ENCODE results near the gene RNF113A. TPM values are rescaled to one million over a fixed set of nuclear protein-coding genes. Genes with fewer than 3 reads are reported as not detected.

Gene RNF113A
- total and polyA plus RNA-seq, 2 experiments from 2014 or later, result 28.3 to 42.9 TPM

DNA sequence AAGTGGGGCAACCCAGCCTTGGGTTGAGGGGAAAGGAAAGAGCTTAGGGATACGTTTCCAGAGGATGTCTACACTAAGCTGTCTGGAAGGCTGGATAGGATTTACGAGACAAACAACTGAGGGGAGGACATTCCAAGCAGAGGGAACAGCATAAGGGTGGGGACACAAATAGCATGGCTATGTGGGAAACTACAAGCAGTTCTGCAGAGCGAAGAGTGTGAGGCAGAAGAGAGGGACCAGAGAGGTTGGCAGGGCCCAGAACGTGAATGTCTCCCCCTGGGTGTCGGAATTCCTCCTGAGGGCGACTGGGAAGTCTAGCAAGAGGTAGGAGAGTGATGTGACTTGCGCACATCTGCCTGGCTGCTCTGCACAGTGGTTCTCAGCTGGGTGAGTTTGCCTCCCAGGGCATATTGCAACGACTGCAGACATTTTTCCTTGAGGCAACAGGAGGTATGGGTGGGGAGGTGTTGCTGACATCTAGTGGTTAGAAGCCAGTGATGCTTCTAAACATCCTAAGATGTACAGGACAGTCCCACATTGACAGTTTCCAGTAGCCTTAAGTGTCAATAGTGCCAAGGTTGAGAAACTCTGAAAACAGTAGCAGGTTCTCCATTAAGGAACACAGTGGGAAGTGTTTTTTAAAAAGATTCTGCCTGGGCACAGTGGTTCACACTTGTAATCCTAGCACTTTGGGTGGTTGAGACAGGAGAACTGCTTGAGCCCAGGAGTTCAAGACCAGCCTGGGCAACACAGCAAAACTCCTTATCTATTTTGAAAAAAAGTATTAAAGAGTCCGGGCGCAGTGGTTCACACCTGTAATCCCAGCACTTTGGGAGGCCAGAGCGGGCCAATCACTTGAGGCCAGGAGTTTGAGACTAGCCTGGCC, 9.3 kb upstream of the RNF113A start:
- DNase-seq (ENCODE audit: low read depth in 1 of 2, low spot score in 1 of 2), result peak; percentile 17 to 66
- H3K4me1 ChIP-seq (ENCODE audit: low read depth), result no peaks in the 10 kb centered on the region
- TF ChIP-seq, protein P1, sequence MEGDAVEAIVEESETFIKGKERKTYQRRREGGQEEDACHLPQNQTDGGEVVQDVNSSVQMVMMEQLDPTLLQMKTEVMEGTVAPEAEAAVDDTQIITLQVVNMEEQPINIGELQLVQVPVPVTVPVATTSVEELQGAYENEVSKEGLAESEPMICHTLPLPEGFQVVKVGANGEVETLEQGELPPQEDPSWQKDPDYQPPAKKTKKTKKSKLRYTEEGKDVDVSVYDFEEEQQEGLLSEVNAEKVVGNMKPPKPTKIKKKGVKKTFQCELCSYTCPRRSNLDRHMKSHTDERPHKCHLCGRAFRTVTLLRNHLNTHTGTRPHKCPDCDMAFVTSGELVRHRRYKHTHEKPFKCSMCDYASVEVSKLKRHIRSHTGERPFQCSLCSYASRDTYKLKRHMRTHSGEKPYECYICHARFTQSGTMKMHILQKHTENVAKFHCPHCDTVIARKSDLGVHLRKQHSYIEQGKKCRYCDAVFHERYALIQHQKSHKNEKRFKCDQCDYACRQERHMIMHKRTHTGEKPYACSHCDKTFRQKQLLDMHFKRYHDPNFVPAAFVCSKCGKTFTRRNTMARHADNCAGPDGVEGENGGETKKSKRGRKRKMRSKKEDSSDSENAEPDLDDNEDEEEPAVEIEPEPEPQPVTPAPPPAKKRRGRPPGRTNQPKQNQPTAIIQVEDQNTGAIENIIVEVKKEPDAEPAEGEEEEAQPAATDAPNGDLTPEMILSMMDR (IDR thresholded peaks at IDR 0.05; ENCODE audit: low read depth, low read length), result peak; percentile 67

DNA sequence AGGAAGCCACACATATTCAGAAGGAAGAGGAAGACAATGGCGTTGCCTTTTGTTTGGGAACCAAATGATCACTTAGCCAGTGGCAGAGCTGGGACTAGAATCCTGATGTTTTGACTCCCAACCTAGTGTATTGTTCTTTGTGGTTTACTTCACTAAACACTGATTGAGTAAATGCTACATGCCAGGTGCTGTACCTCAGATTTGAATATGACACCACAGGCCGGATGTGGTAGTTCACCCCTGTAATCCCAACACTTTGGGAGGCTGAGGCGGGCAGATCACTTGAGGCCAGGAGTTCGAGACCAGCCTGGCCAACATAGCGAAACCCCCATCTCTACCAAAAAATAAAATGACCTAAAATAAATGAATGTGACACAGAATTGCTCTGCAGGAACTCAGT, 8.5 kb upstream of the RNF113A start:
- Histone ChIP-seq H3K27me3 (no peaks in the 10 kb centered on the region), H3K4me1 (ENCODE audit: low read depth) (no peaks in the 10 kb centered on the region), H3K9me3 (ENCODE audit: low read depth) (no peaks in the 10 kb centered on the region), H3K4me3 (no peak overlapping the region), H3K27ac (no peak overlapping the region), H3K36me3 (no peaks in the 10 kb centered on the region)
- DNase-seq (ENCODE audit: low read depth in 1 of 2, low spot score in 1 of 2), result no peak
- TF ChIP-seq, protein P1 (IDR thresholded peaks at IDR 0.05; ENCODE audit: low read depth, low read length), result no peak

More for the DNA sequence above, 9.3 kb upstream of the RNF113A start:
- H3K27me3 ChIP-seq, result no peaks in the 10 kb centered on the region
- H3K36me3 ChIP-seq, result no peaks in the 10 kb centered on the region
- H3K9me3 ChIP-seq (ENCODE audit: low read depth), result no peaks in the 10 kb centered on the region
- H3K4me3 ChIP-seq, result no peak overlapping the region
- no peak overlapping the region for H3K27ac ChIP-seq

DNA sequence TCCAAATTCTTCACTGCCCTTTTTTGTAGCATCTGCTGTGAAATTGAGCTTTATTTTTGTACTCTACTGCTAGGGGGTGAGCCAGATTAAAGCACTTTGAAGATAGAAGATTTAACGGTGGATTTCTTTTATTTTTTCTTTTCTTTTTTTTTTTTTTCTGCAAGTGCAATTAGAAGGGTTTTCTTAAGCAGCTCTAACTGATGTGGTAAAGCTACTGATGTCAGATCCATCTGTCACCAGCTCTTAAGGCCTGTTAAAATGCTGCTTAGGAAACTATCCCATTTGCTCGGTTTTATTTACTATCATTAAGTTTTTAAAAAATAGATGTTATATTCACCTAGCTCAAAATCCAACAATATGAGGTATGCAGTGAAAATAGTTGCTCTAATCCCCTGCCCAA, 7.2 kb upstream of the RNF113A start:
- Histone ChIP-seq H3K27me3 (no peaks in the 10 kb centered on the region), H3K4me3 (no peak overlapping the region), H3K27ac (no peak overlapping the region), H3K9me3 (ENCODE audit: low read depth) (no peaks in the 10 kb centered on the region), H3K4me1 (ENCODE audit: low read depth) (no peaks in the 10 kb centered on the region), H3K36me3 (no peaks in the 10 kb centered on the region)
- TF ChIP-seq, protein P1 (IDR thresholded peaks at IDR 0.05; ENCODE audit: low read depth, low read length), result no peak
- DNase-seq (ENCODE audit: low read depth in 1 of 2, low spot score in 1 of 2), result no peak

DNA sequence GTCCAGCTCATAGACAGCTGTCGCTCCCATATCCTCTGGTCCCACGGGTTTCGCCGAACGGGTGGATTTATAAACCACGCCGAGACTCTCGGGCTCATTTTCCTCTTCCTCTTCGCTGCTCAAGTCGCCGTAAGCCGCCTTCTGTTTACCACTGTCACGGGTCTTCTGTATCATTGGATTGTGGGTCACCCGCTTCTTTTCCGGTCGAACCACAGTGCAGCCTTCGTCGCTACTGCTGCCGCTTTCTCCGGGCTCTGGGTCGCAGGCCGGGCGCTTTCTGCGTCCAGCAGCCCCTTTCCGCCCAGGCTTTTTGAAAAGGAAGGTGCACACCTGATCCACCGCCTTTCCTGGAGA, 311 bp downstream of the RNF113A start:
- TF ChIP-seq, protein P1 (IDR thresholded peaks at IDR 0.05; ENCODE audit: low read depth, low read length), result no peak
- Histone ChIP-seq H3K36me3 (no peaks in the 10 kb centered on the region), H3K9me3 (ENCODE audit: low read depth) (no peaks in the 10 kb centered on the region), H3K4me3 (peak overlapping the region; percentile 53), H3K27me3 (no peaks in the 10 kb centered on the region), H3K4me1 (ENCODE audit: low read depth) (no peaks in the 10 kb centered on the region), H3K27ac (peak overlapping the region; percentile 97)
- no peak for DNase-seq (ENCODE audit: low read depth in 1 of 2, low spot score in 1 of 2)

DNA sequence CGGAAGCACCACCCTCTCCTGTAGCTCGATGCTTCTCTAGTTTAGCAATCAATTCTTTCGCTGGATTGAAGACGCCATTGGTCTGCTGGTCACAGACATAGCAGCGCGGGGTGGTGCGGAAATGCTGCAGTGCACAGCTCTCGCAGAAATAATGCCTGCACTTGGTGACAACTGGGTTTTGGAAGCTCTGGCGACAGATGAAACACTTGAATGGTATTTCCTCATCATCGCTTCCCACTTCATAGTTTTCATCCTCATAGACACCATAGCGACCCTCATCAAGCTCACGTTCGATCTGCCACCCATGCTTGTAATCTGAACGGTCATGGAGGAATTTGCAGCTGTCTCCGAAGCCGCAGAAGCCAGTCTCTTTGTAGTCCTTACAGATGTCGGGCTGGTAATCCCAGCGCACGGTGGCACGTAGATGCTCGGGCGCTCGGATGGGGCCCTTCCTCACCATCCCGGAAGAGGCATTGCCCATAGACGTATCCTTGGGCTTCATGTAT, 854 bp downstream of the RNF113A start:
- no peaks in the 10 kb centered on the region for H3K27me3 ChIP-seq
- H3K36me3 ChIP-seq, result no peaks in the 10 kb centered on the region
- peak overlapping the region; percentile 53 for H3K4me3 ChIP-seq
- H3K27ac ChIP-seq, result peak overlapping the region; percentile 97
- TF ChIP-seq, protein P1 (IDR thresholded peaks at IDR 0.05; ENCODE audit: low read depth, low read length), result no peak
- DNase-seq (ENCODE audit: low read depth in 1 of 2, low spot score in 1 of 2), result peak; percentile 16 to 41
- H3K4me1 ChIP-seq (ENCODE audit: low read depth), result no peaks in the 10 kb centered on the region
- H3K9me3 ChIP-seq (ENCODE audit: low read depth), result no peaks in the 10 kb centered on the region

All from cardiac muscle cell (in vitro differentiated cells and primary cell).